PC-3 (cell line): Measurements from ENCODE around the gene MAZ.
"Not testable (repeated sequence)": the region's sequence is repeated elsewhere in the genome, so short reads cannot be mapped to it uniquely, and the experiment has no call there.

Source experiments
- EZH2 ChIP-seq: fragments of 300-600 bp; sonication (generic); IDR thresholded peaks from one replicate; pipeline ENCODE4 v1.6.1; 2017; ENCODE audit warnings: antibody characterized with exemption, mild to moderate bottlenecking, low read length; ENCODE audit not compliant: unreplicated experiment
- EZH2phosphoT487 ChIP-seq: fragments of 300-600 bp; sonication (generic); IDR thresholded peaks from 2 replicates; pipeline ENCODE4 v1.6.1; 2018; ENCODE audit warnings: mild to moderate bottlenecking, antibody characterized with exemption, low read length, borderline replicate concordance
- TF ChIP-seq, protein P1 (sequence below): fragments of 300-600 bp; sonication (generic); conservative IDR thresholded peaks from 2 replicates; pipeline ENCODE4 v1.5.1; 2017; ENCODE audit warnings: antibody characterized with exemption, low read depth, mild to moderate bottlenecking, low read length

DNA sequence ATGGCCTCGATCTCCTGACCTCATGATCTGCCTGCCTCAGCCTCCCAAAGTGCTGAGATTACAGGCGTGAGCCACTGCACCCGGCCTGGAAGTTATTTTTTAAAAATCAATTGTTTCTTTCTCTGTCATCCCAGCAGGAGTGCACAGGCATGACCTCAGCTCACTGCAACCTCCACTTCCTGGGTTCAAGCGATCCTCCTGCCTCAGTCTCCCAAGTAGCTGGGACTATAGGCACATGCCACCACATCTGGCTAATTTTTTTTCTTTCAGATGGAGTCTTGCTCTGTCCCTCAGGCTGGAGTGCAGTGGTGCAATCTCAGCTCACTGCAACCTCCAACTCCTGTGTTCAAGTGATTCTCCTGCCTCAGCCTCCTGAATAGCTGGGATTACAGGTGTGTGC lies 19.2 kb upstream of the MAZ start:
- TF ChIP-seq, protein P1, sequence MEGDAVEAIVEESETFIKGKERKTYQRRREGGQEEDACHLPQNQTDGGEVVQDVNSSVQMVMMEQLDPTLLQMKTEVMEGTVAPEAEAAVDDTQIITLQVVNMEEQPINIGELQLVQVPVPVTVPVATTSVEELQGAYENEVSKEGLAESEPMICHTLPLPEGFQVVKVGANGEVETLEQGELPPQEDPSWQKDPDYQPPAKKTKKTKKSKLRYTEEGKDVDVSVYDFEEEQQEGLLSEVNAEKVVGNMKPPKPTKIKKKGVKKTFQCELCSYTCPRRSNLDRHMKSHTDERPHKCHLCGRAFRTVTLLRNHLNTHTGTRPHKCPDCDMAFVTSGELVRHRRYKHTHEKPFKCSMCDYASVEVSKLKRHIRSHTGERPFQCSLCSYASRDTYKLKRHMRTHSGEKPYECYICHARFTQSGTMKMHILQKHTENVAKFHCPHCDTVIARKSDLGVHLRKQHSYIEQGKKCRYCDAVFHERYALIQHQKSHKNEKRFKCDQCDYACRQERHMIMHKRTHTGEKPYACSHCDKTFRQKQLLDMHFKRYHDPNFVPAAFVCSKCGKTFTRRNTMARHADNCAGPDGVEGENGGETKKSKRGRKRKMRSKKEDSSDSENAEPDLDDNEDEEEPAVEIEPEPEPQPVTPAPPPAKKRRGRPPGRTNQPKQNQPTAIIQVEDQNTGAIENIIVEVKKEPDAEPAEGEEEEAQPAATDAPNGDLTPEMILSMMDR = not testable (repeated sequence)
- TF ChIP-seq EZH2, EZH2phosphoT487: not testable (repeated sequence)
